K562 (cell line): ENCODE measurements around the gene HINT3. TPM values are rescaled to one million over a fixed set of nuclear protein-coding genes. Genes with fewer than 3 reads are reported as not detected.
A peak's percentile ranks its signal among the peaks of the same experiment; 100 is the strongest.

Experiments used
- CGGBP1 ChIP-seq: fragments of 250-450 bp; sonication (Bioruptor Pico); IDR thresholded peaks from 2 replicates; pipeline ENCODE4 v1.9.0; 2021; ENCODE audit warnings: mild to moderate bottlenecking
- GTF2E2 ChIP-seq: fragments of 200-800 bp; sonication (Bioruptor generic); IDR thresholded peaks from 2 replicates; pipeline ENCODE4 v1.6.1; 2016; ENCODE audit warnings: missing genetic modification characterization, missing compliant biosample characterization
- KAT7 ChIP-seq: sonication (generic); formaldehyde crosslinking; IDR thresholded peaks from 2 replicates; pipeline ENCODE4 v1.8.0; 2022; ENCODE audit warnings: missing genetic modification reagents, mild to moderate bottlenecking, borderline replicate concordance
- MYBL2 ChIP-seq, 2 experiments: fragments of 450-650 bp in 1 of 2; sonication (generic) in 1 of 2; formaldehyde crosslinking in 1 of 2; IDR thresholded peaks; 2 replicates each; pipeline versions ENCODE4 v1.6.1 to v1.8.1; 2017 to 2022; ENCODE audit warnings: borderline replicate concordance in 1 of 2, inconsistent platforms in 1 of 2, low read depth in 1 of 2, mild to moderate bottlenecking in 1 of 2, missing genetic modification reagents in 1 of 2, moderate library complexity in 1 of 2
- NFE2 ChIP-seq: IDR thresholded peaks from 2 replicates; pipeline ENCODE4 v1.6.1; 2014; ENCODE audit warnings: antibody characterized with exemption, low read depth
- PCBP1 ChIP-seq: fragments of 200-400 bp; formaldehyde crosslinking; IDR thresholded peaks from 2 replicates; pipeline ENCODE4 v1.6.1; 2018; ENCODE audit warnings: mild to moderate bottlenecking, low read depth, low read length; ENCODE audit not compliant: poor library complexity, severe bottlenecking
- PTTG1 ChIP-seq: fragments of 450-650 bp; IDR thresholded peaks from 2 replicates; pipeline ENCODE4 v1.6.1; 2016; ENCODE audit warnings: low read depth, mild to moderate bottlenecking, missing genetic modification characterization, missing compliant biosample characterization
- RBM15 ChIP-seq: fragments of 200-400 bp; formaldehyde crosslinking; IDR thresholded peaks from 2 replicates; pipeline ENCODE4 v1.6.1; 2018; ENCODE audit warnings: mild to moderate bottlenecking, low read length, moderate library complexity; ENCODE audit not compliant: insufficient read depth
- STAT6 ChIP-seq: sonication (generic); formaldehyde crosslinking; IDR thresholded peaks from 2 replicates; pipeline ENCODE4 v1.8.1; 2023; ENCODE audit warnings: mild to moderate bottlenecking, missing genetic modification reagents
- TCF3 ChIP-seq: sonication (generic); formaldehyde crosslinking; IDR thresholded peaks from 2 replicates; pipeline ENCODE4 v1.4.0; 2020; ENCODE audit warnings: mild to moderate bottlenecking, missing genetic modification reagents
- ZEB2 ChIP-seq: fragments of 450-650 bp; IDR thresholded peaks from 2 replicates; pipeline ENCODE4 v1.6.1; 2016
- polyA plus RNA-seq, 8 experiments: library from polyadenylated mRNA; depleted of rRNA in 4 of 8; stranded (reverse) in 5 of 8; unstranded in 3 of 8; fragments of >200 nt; fragmentation: Nextera tagmentation in 2 of 8; fragmentation: Illumina TruSeq in 1 of 8; extraction: Ambion mirVana in 2 of 8; extraction: Trizol in 1 of 8; gene quantifications; 2 replicates each; pipeline versions ENCODE4 v1.2.1 to v1.2.3, GENCODE V29; 2011 to 2014; ENCODE audit warnings: inconsistent platforms in 1 of 8, missing spikeins in 1 of 8
- total RNA-seq, 7 experiments: library from RNA; depleted of rRNA in 6 of 7; stranded (reverse); fragments of >200 nt in 6 of 7; fragmentation: Illumina TruSeq in 2 of 7; extraction: Trizol in 2 of 7; gene quantifications; 2 replicates each; pipeline versions ENCODE4 v1.2.1 to v1.2.3, GENCODE V29; 2011 to 2021; ENCODE audit warnings: low replicate concordance in 1 of 7
- TF ChIP-seq, protein P1 (sequence below), 3 experiments: fragments of 200-800 bp in 1 of 3; sonication (Bioruptor generic) in 1 of 3; sonication (generic) in 1 of 3; formaldehyde crosslinking in 1 of 3; IDR thresholded peaks; 2 replicates each; pipeline versions ENCODE4 v1.6.1 to v1.8.0; 2016 to 2022; ENCODE audit warnings: mild to moderate bottlenecking in 2 of 3, missing compliant biosample characterization in 2 of 3, missing genetic modification characterization in 2 of 3, missing genetic modification reagents in 1 of 3
- TF ChIP-seq, protein P2 (sequence below), 2 experiments: fragments of 450-650 bp; IDR thresholded peaks; 2 replicates each; pipeline ENCODE4 v1.6.1; 2016; ENCODE audit warnings: mild to moderate bottlenecking in 2 of 2, borderline replicate concordance in 1 of 2, low read depth in 1 of 2, moderate library complexity in 1 of 2

Gene HINT3
- total and polyA plus RNA-seq, 9 of the 15 experiments (the other 6 are each of a cell fraction or from before 2014, with no cell fraction given), result 1.4 to 16.6 (median 10.8) TPM

- no peak for TF ChIP-seq CGGBP1 (CRISPR knock-in tag)
- no peak for TF ChIP-seq RBM15
- TF ChIP-seq, protein P1, sequence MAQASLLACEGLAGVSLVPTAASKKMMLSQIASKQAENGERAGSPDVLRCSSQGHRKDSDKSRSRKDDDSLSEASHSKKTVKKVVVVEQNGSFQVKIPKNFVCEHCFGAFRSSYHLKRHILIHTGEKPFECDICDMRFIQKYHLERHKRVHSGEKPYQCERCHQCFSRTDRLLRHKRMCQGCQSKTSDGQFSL (CRISPR knock-in tag; IDR thresholded peaks at IDR 0.05), result no peak
- TF ChIP-seq, protein P1 (tag; IDR thresholded peaks at IDR 0.05), result no peak
- TF ChIP-seq NFE2, result no peak
- TF ChIP-seq PTTG1 (tag), result no peak
- no peak for TF ChIP-seq ZEB2
- no peak for TF ChIP-seq PCBP1
- no peak; the same call in 1 of the 2 replicates for TF ChIP-seq KAT7 (CRISPR knock-in tag)
- TF ChIP-seq STAT6 (CRISPR knock-in tag), result no peak
- no peak for TF ChIP-seq TCF3
- no peak for TF ChIP-seq MYBL2 (IDR thresholded peaks at IDR 0.05; ENCODE audit: low read depth)
- TF ChIP-seq MYBL2 (CRISPR knock-in tag; IDR thresholded peaks at IDR 0.05; ENCODE audit: borderline replicate concordance), result no peak
- TF ChIP-seq, protein P2, sequence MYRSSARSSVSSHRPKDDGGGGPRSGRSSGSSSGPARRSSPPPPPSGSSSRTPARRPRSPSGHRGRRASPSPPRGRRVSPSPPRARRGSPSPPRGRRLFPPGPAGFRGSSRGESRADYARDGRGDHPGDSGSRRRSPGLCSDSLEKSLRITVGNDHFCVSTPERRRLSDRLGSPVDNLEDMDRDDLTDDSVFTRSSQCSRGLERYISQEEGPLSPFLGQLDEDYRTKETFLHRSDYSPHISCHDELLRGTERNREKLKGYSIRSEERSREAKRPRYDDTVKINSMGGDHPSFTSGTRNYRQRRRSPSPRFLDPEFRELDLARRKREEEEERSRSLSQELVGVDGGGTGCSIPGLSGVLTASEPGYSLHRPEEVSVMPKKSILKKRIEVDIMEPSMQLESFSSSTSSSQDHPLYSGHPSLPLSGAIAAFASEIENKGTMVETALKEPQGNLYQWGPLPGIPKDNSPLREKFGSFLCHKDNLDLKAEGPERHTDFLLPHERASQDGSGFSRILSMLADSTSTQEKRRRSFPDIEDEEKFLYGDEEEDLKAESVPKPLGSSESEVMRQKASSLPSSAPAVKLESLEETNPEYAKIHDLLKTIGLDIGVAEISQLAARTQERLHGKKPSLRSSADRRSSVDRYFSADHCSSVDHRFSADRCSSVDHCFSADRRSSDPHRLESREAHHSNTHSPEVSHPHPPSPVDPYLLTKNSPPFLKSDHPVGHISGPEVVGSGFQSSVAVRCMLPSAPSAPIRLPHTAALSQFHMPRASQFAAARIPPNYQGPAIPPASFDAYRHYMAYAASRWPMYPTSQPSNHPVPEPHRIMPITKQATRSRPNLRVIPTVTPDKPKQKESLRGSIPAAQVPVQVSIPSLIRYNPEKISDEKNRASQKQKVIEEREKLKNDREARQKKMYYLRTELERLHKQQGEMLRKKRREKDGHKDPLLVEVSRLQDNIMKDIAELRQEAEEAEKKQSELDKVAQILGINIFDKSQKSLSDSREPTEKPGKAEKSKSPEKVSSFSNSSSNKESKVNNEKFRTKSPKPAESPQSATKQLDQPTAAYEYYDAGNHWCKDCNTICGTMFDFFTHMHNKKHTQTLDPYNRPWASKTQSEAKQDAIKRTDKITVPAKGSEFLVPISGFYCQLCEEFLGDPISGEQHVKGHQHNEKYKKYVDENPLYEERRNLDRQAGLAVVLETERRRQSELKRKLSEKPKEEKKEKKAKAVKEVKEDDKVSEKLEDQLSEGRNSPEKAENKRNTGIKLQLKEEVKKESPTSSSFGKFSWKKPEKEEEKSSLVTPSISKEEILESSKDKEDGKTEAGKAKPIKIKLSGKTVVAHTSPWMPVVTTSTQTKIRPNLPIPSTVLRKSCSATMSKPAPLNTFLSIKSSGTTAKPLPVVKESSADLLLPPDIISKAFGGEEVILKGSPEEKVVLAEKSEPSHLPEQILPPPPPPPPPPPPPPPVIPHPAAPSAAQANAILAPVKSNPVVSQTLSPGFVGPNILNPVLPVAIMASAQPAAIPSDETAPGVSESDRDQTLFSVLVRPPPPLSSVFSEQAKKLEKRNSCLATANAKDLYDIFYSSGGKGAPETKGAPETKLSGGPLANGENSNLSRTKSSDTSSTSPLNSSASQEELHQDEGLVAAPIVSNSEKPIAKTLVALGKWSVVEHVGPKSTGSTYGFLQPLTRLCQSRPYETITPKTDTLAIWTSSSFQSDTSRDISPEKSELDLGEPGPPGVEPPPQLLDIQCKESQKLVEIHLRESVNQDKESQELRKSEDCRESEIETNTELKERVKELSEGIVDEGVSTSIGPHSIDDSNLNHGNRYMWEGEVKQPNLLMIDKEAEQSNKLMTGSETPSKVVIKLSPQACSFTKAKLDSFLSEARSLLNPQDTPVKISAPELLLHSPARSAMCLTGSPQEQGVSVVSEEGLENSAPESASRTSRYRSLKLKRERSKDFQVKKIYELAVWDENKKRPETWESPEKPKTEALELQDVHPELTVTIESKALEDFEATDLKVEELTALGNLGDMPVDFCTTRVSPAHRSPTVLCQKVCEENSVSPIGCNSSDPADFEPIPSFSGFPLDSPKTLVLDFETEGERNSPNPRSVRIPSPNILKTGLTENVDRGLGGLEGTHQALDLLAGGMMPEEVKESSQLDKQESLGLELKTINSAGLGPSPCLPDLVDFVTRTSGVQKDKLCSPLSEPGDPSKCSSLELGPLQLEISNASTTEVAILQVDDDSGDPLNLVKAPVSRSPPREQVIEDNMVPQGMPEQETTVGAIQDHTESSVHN (IDR thresholded peaks at IDR 0.05; ENCODE audit: borderline replicate concordance in 1 of 2, low read depth in 1 of 2), result no peak
- peak; percentile 13; the same call in 1 of the 2 replicates for TF ChIP-seq GTF2E2 (tag)
Measured at GRCh38 chr6:125918681-125919566, 37.6 kb upstream of the HINT3 start (continued).
